A549 (cell line): Measurements from ENCODE around the gene HS3ST4.

Experiments used
- CBX8 ChIP-seq: fragments of 200-600 bp; sonication (generic); IDR thresholded peaks from 2 replicates; pipeline ENCODE4 v1.6.1; 2016
- CTCF ChIP-seq: fragments of >200 bp; sonication (Bioruptor Twin); formaldehyde crosslinking; IDR thresholded peaks from 3 replicates; pipeline ENCODE4 v1.5.1; 2016
- JUN ChIP-seq, 2 experiments: fragments of >200 bp; sonication (Bioruptor Twin); formaldehyde crosslinking; IDR thresholded peaks; 2 replicates in 1 of 2; 3 replicates in 1 of 2; pipeline ENCODE4 v1.6.1; 2016 to 2017
- JUNB ChIP-seq: fragments of >200 bp; sonication (Bioruptor Twin); formaldehyde crosslinking; IDR thresholded peaks from 2 replicates; pipeline ENCODE4 v1.6.1; 2016
- POLR2A ChIP-seq: IDR thresholded peaks from 2 replicates; pipeline ENCODE4 v1.6.1; 2012; ENCODE audit warnings: mild to moderate bottlenecking, low read length
- RNF2 ChIP-seq: fragments of 200-600 bp; sonication (generic); IDR thresholded peaks from 2 replicates; pipeline ENCODE4 v1.6.1; 2016; ENCODE audit warnings: low read depth, mild to moderate bottlenecking, antibody characterized with exemption, moderate library complexity, borderline replicate concordance
- TF ChIP-seq, protein P1 (sequence below): IDR thresholded peaks from 2 replicates; pipeline ENCODE4 v1.6.1; 2012

DNA sequence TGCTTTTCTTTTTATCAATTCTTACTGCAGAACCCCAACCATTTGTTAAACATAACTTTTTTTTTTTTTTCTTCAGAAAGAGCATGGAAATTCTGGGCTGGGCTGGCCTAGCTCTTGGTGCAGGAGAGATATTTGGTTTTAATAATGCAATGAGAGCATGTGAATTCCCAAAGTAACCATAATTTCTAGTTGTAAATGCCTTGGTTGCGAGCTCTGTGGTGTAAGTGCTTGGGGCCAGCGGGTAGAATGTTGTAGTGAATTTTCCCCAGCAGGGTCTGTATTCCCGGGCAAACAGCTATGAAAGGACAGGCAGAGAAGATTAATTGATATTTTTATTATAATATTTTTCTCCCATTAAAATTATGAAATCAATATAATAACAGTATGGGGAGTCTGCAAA is 465.6 kb downstream of the HS3ST4 start:
- no peak for TF ChIP-seq CTCF
- TF ChIP-seq CBX8, result no peak
- TF ChIP-seq, protein P1, sequence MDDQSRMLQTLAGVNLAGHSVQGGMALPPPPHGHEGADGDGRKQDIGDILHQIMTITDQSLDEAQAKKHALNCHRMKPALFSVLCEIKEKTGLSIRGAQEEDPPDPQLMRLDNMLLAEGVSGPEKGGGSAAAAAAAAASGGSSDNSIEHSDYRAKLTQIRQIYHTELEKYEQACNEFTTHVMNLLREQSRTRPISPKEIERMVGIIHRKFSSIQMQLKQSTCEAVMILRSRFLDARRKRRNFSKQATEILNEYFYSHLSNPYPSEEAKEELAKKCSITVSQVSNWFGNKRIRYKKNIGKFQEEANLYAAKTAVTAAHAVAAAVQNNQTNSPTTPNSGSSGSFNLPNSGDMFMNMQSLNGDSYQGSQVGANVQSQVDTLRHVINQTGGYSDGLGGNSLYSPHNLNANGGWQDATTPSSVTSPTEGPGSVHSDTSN, result no peak
- no peak for TF ChIP-seq POLR2A
- no peak for TF ChIP-seq JUNB
- no peak for TF ChIP-seq JUN (IDR thresholded peaks at IDR 0.05)
- TF ChIP-seq RNF2, result no peak
